DOHH2 (cell line): ENCODE results near the gene OR9Q1.

ENCODE experiments used
- EZH2phosphoT487 ChIP-seq: fragments of 200-600 bp; sonication (generic); IDR thresholded peaks from 2 replicates; pipeline ENCODE4 v1.6.1; 2017; ENCODE audit warnings: borderline replicate concordance, mild to moderate bottlenecking, antibody characterized with exemption, low read length, moderate library complexity, mixed read lengths
- TF ChIP-seq, protein P1 (sequence below): fragments of 200-600 bp; sonication (generic); IDR thresholded peaks from one replicate; pipeline ENCODE4 v1.5.1; 2014; ENCODE audit warnings: antibody characterized with exemption, mild to moderate bottlenecking, low read depth, low read length; ENCODE audit not compliant: poor library complexity, severe bottlenecking

DNA sequence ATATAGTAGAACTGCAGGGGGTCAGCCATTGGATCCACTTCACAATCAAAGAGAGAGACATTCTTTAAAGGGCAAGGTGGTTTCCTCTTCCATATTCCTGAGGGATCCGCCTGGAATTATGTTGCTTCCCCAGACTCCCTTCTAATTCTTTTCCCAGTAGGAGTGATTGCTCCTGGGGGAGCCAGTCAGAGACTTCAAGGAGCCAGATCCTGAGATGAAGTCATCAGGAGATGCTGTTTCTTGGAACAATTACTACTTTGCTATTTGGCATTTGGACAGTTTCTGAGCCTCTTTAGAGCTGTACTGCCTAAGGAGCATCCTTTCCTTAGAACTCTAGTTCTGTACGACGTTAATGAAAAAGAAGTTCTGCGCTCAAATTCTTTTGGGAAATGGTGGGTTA, 163.3 kb downstream of the OR9Q1 start:
- TF ChIP-seq, protein P1, sequence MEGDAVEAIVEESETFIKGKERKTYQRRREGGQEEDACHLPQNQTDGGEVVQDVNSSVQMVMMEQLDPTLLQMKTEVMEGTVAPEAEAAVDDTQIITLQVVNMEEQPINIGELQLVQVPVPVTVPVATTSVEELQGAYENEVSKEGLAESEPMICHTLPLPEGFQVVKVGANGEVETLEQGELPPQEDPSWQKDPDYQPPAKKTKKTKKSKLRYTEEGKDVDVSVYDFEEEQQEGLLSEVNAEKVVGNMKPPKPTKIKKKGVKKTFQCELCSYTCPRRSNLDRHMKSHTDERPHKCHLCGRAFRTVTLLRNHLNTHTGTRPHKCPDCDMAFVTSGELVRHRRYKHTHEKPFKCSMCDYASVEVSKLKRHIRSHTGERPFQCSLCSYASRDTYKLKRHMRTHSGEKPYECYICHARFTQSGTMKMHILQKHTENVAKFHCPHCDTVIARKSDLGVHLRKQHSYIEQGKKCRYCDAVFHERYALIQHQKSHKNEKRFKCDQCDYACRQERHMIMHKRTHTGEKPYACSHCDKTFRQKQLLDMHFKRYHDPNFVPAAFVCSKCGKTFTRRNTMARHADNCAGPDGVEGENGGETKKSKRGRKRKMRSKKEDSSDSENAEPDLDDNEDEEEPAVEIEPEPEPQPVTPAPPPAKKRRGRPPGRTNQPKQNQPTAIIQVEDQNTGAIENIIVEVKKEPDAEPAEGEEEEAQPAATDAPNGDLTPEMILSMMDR, result no peak
- TF ChIP-seq EZH2phosphoT487, result no peak
